GM12878 (cell line): ENCODE measurements around the gene HAPLN2. TPM values are rescaled to one million over a fixed set of nuclear protein-coding genes. Genes with fewer than 3 reads are reported as not detected.

Experiments
- ATAC-seq: fragments of 200-7000 bp; cut with Tn5 transposase; 3 replicates; pipeline ENCODE4 v1.9.1; 2020; ENCODE audit warnings: mild to moderate bottlenecking, moderate library complexity
- BruUV-seq: library from RNA; stranded (reverse); fragments of 400-500 nt; replicated peaks from 2 replicates; lab custom pipeline; 2021; lab: Mats Ljungman, UMichigan
- CTCF ChIA-PET: fragments of 300-600 bp; sonication (Branson Sonifier 250); formaldehyde crosslinking; extraction: SDS; loops from one replicate; lab custom pipeline; 2021; ENCODE audit warnings: inconsistent platforms; lab: Yijun Ruan, JAX
- POLR2A ChIA-PET: fragments of 350-600 bp; formaldehyde crosslinking; extraction: SDS; loops from one replicate; lab custom pipeline; 2021; ENCODE audit warnings: inconsistent platforms; lab: Charles Lee
- RAD21 ChIA-PET: fragments of 300-600 bp; sonication (Branson Sonifier 250); formaldehyde crosslinking; loops from one replicate; lab custom pipeline; 2023; ENCODE audit warnings: antibody characterized with exemption; ENCODE audit not compliant: unreplicated experiment; lab: Charles Lee
- SMC1A ChIA-PET: fragments of 300-600 bp; sonication (Branson Sonifier 250); formaldehyde crosslinking; loops from one replicate; lab custom pipeline; 2023; ENCODE audit not compliant: unreplicated experiment, uncharacterized antibody; lab: Charles Lee
- DNase-seq: peaks from one replicate; pipeline ENCODE4 v3.0.0-alpha.2; 2011; ENCODE audit warnings: low read depth, low spot score
- FAIRE-seq: peaks from 3 replicates; lab custom pipeline; 2011; peaks lifted over from hg19 to GRCh38; lab: Jason Lieb, UNC
- H2AFZ ChIP-seq: 2 replicates; pipeline ENCODE4 v1.6.0; 2011; ENCODE audit warnings: low read depth, low read length, control low read depth; ENCODE audit not compliant: control insufficient read depth
- H3K27ac ChIP-seq: 2 replicates; pipeline ENCODE4 v1.5.1; 2011; ENCODE audit warnings: control low read depth; ENCODE audit not compliant: control insufficient read depth, insufficient read depth
- H3K27me3 ChIP-seq, 2 experiments: replicated peaks in 1 of 2; 2 replicates each; pipeline versions ENCODE4 v1.6.0 to v1.6.1; 2011; ENCODE audit warnings: low read length in 1 of 2; ENCODE audit not compliant: control insufficient read depth in 2 of 2, insufficient read depth in 2 of 2
- H3K36me3 ChIP-seq, 2 experiments: 2 replicates each; pipeline ENCODE4 v1.5.1; 2011; ENCODE audit warnings: low read length in 1 of 2; ENCODE audit not compliant: control insufficient read depth in 2 of 2, insufficient read depth in 2 of 2
- H3K4me1 ChIP-seq: 2 replicates; pipeline ENCODE4 v1.6.1; 2011; ENCODE audit warnings: mild to moderate bottlenecking, low read length, moderate library complexity, mixed read lengths; ENCODE audit not compliant: control insufficient read depth, insufficient read depth
- H3K4me2 ChIP-seq: 2 replicates; pipeline ENCODE4 v1.6.0; 2011; ENCODE audit warnings: control low read depth; ENCODE audit not compliant: control insufficient read depth, insufficient read depth
- H3K4me3 ChIP-seq: fragments of 200-600 bp; sonication (generic); 2 replicates; pipeline ENCODE4 v1.5.1; 2016
- H3K79me2 ChIP-seq: 2 replicates; pipeline ENCODE4 v1.6.0; 2011; ENCODE audit warnings: low read length; ENCODE audit not compliant: control insufficient read depth, insufficient read depth
- H3K9ac ChIP-seq: 2 replicates; pipeline ENCODE4 v1.8.0; 2011; ENCODE audit warnings: low read length, control low read depth, mixed read lengths; ENCODE audit not compliant: control insufficient read depth, insufficient read depth
- H3K9me3 ChIP-seq: replicated peaks from 3 replicates; pipeline ENCODE4 v1.5.1; 2011; ENCODE audit warnings: mild to moderate bottlenecking, low read length; ENCODE audit not compliant: control insufficient read depth, insufficient read depth
- H4K20me1 ChIP-seq: 2 replicates; pipeline ENCODE4 v1.6.0; 2011; ENCODE audit not compliant: control insufficient read depth, insufficient read depth
- CTCF ChIP-seq, 3 experiments: IDR thresholded peaks in 2 of 3; conservative IDR thresholded peaks in 1 of 3; 2 replicates each; pipeline ENCODE4 v1.5.1; 2011; ENCODE audit warnings: low read depth in 3 of 3, low read length in 3 of 3, mild to moderate bottlenecking in 3 of 3, control low read depth in 2 of 3, moderate library complexity in 2 of 3, inconsistent platforms in 1 of 3, mixed read lengths in 1 of 3; ENCODE audit not compliant: control insufficient read depth in 2 of 3, insufficient read depth in 1 of 3; ENCODE audit errors: extremely low read depth in 1 of 3
- NFIC ChIP-seq: IDR thresholded peaks from 2 replicates; pipeline ENCODE4 v1.6.1; 2012; ENCODE audit warnings: low read depth, mild to moderate bottlenecking, inconsistent platforms, low read length, moderate library complexity
- RAD21 ChIP-seq: IDR thresholded peaks from 2 replicates; pipeline ENCODE4 v1.6.1; 2011; ENCODE audit warnings: mild to moderate bottlenecking, low read depth, low read length, moderate library complexity; ENCODE audit not compliant: insufficient read depth
- SMC3 ChIP-seq: IDR thresholded peaks from 2 replicates; pipeline ENCODE4 v1.6.1; 2011; ENCODE audit warnings: low read length, improper control_type of control experiment, borderline replicate concordance
- WGBS: methylation state at CpG from one replicate; pipeline ENCODE4 v1.1.6; 2016; ENCODE audit warnings: low lambda C conversion rate; ENCODE audit not compliant: insufficient replicate concordance, insufficient coverage; ENCODE audit errors: missing lambda C conversion rate; 5-methylcytosine and 5-hydroxymethylcytosine counted together
- in situ Hi-C: fragments of 300-500 bp; cut with MboI; formaldehyde crosslinking; loops from 9 replicates; pipeline ENCODE4 v1.14.3; 2018; ENCODE audit warnings: mixed read lengths
- intact Hi-C: fragments of 100-400 bp; cut with micrococcal nuclease; formaldehyde crosslinking; loops from one replicate; pipeline ENCODE4 v1.14.2; 2022; ENCODE audit not compliant: unreplicated experiment
- polyA plus RNA-seq, 11 experiments: library from polyadenylated mRNA; depleted of rRNA in 4 of 11; unstranded in 6 of 11; stranded (reverse) in 5 of 11; fragments of >200 nt; fragmentation: Nextera tagmentation in 4 of 11; fragmentation: Illumina TruSeq in 1 of 11; extraction: Ambion mirVana in 4 of 11; extraction: Trizol in 1 of 11; gene quantifications; 1 replicate in 1 of 11; 2 replicates in 10 of 11; pipeline versions ENCODE4 v1.2.1 to v1.2.3, GENCODE V29; 2011 to 2016; ENCODE audit warnings: inconsistent platforms in 2 of 11, missing spikeins in 2 of 11, low read depth in 1 of 11
- total RNA-seq, 4 experiments: library from RNA; depleted of rRNA in 3 of 4; stranded (reverse); fragments of >200 nt in 3 of 4; fragmentation: Illumina TruSeq in 1 of 4; extraction: Trizol in 1 of 4; gene quantifications; 2 replicates each; pipeline versions ENCODE4 v1.2.1 to v1.2.3, GENCODE V29; 2013 to 2021

HAPLN2 gene
- total and polyA plus RNA-seq, 10 of the 15 experiments (the other 5 are each of a cell fraction or from before 2014, with no cell fraction given), result 0.15 to 0.24 TPM; not detected in 8

DNA sequence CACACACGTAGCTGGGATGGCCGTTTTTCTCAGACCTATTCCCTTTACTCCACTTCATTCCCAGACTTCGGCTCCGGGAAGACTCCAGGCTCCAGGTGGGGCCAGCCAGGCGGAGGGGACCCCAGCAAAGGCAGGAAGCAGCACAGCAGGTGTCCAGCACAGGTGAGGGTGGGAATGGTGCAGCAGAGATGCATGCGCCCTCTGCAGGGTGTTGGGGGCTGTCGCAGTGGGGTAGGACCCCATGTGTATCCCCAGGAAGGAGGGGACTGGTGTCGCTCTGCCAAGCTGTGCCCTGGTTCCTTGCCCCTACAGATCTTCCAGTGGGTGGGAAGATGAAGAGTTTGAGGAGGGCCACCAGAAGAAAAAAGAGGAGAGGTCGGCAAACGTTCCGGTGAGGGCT is 34.4 kb upstream of the HAPLN2 start:
- Histone ChIP-seq H2AFZ (no peak overlapping the region), H4K20me1 (no peaks in the 10 kb centered on the region), H3K4me2 (no peak overlapping the region), H3K4me3 (no peak overlapping the region), H3K9me3 (no peaks in the 10 kb centered on the region), H3K79me2 (no peaks in the 10 kb centered on the region), H3K4me1 (peaks cover 16% of the 10 kb centered on the region), H3K27me3 (no peaks in the 10 kb centered on the region; a peak in 1 of 4 replicates), H3K36me3 (no peaks in the 10 kb centered on the region), H3K27ac (no peak overlapping the region), H3K9ac (no peak overlapping the region)
- BruUV-seq, result no TSS peak
- DNase-seq, result no peak
- peak; percentile 11; the same call in 1 of the 2 replicates for TF ChIP-seq RAD21
- TF ChIP-seq CTCF (IDR thresholded peaks at IDR 0.05 in 2 of 3, conservative IDR thresholded peaks at IDR 0.05 in 1 of 3; ENCODE audit: control insufficient read depth in 2 of 3, extremely low read depth in 1 of 3, insufficient read depth in 1 of 3, low read depth in 3 of 3, low read length in 3 of 3), result peak; percentile 39 to 63 (median 43); a peak in 5 of 6 replicates
- TF ChIP-seq SMC3, result peak; percentile 29; the same call in 1 of the 2 replicates
- no peak for TF ChIP-seq NFIC
- CTCF ChIA-PET, result interaction anchor here (0.6 to 4.6 kb wide), 13 partner anchors 13 to 139 kb away, joined by 3 to 40 read pairs (median 3); partner anchors contain the start of gene GPATCH4
- POLR2A ChIA-PET, result no interaction called here
- no peak for FAIRE-seq
- SMC1A ChIA-PET, result interaction anchor here (1.0 to 3.5 kb wide), 5 partner anchors 15 to 127 kb away, joined by 3 to 22 read pairs (median 5); no protein-coding TSS in a partner anchor
- in situ Hi-C loops (no loop called here), intact Hi-C loops (loop anchor here (1.0 to 2.0 kb wide), 2 partner anchors 23 to 128 kb away; no protein-coding TSS in a partner anchor)
- WGBS, result 36% methylated on average over 11 of the region's 11 CpGs
- RAD21 ChIA-PET, result interaction anchor here (0.8 to 1.1 kb wide), 4 partner anchors 24 to 127 kb away, joined by 3 to 5 read pairs (median 3); no protein-coding TSS in a partner anchor
- peak; percentile 90 for ATAC-seq
